ENCODE data around the gene SAMD14. TPM values are rescaled to one million over a fixed set of nuclear protein-coding genes. Genes with fewer than 3 reads are reported as not detected.
"Not testable (repeated sequence)": the region's sequence is repeated elsewhere in the genome, so short reads cannot be mapped to it uniquely, and the experiment has no call there.

The SAMD14 gene
- total and polyA plus RNA-seq, 5 donors: 2.4 to 4.0 (median 3.3) TPM

- ATAC-seq; H3K4me3 ChIP-seq (ENCODE audit: low read length); H3K27me3 ChIP-seq (ENCODE audit: control insufficient read depth, insufficient read depth); H3K9me3 ChIP-seq (ENCODE audit: control insufficient read depth, low read length); intact Hi-C loops (cut with DNase I); DNase-seq: not testable (repeated sequence)
- Histone ChIP-seq H3K27ac (ENCODE audit: low read length) (peak overlapping the region; percentile 91), H3K4me1 (ENCODE audit: control insufficient read depth, insufficient read depth, low read length) (peaks cover 37% of the 10 kb centered on the region)
- 81% methylated on average over 10 of the region's 10 CpGs for WGBS
Observed at GRCh38 chr17:50061713-50062045, 68.3 kb downstream of the SAMD14 start.

GRCh38 chr17:50060951-50061712, 68.8 kb downstream of the SAMD14 start:
- WGBS: 59% methylated on average over 9 of the region's 9 CpGs
- Histone ChIP-seq H3K27me3 (ENCODE audit: control insufficient read depth, insufficient read depth) (no peaks in the 10 kb centered on the region), H3K9me3 (ENCODE audit: control insufficient read depth, low read length) (no peaks in the 10 kb centered on the region), H3K4me1 (ENCODE audit: control insufficient read depth, insufficient read depth, low read length) (peaks cover 37% of the 10 kb centered on the region), H3K4me3 (ENCODE audit: low read length) (no peak overlapping the region), H3K27ac (ENCODE audit: low read length) (peak overlapping the region; percentile 91)
- ATAC-seq (peak; percentile 67 to 76), DNase-seq (peak; percentile 84 to 95 (median 94))
- intact Hi-C loops (cut with DNase I): no loop called here

Other genes with a start within 250 kb of the SAMD14 start
- under 1 TPM in 1 of 4 donors, not detected in 3; 0.12 TPM for gene DLX4, start 161.0 kb downstream of the SAMD14 start, total RNA-seq
- 0.09 TPM for gene DLX4, start 161.0 kb downstream of the SAMD14 start, polyA plus RNA-seq
- under 1 TPM in 2 of 4 donors, not detected in 2; 0.12 to 0.14 TPM for gene DLX3, start 134.9 kb downstream of the SAMD14 start, total RNA-seq
- gene DLX3, start 134.9 kb downstream of the SAMD14 start, polyA plus RNA-seq: 0.16 TPM
- 10 to 100 TPM; 22.9 to 32.9 (median 28.4) TPM for gene ITGA3, start 74.0 kb downstream of the SAMD14 start, total RNA-seq
- gene ITGA3, start 74.0 kb downstream of the SAMD14 start, polyA plus RNA-seq: 21.5 TPM
- 100 to 1,000 TPM; 167 to 219 (median 182) TPM for gene PDK2, start 34.8 kb downstream of the SAMD14 start, total RNA-seq
- gene PDK2, start 34.8 kb downstream of the SAMD14 start, polyA plus RNA-seq: 149 TPM
- 10 to 100 TPM; 33.2 to 40.7 (median 36.1) TPM for gene PPP1R9B, start 20.5 kb upstream of the SAMD14 start, total RNA-seq
- 26.5 TPM for gene PPP1R9B, start 20.5 kb upstream of the SAMD14 start, polyA plus RNA-seq
- 100 to 1,000 TPM; 127 to 150 (median 133) TPM for gene SGCA, start 35.8 kb upstream of the SAMD14 start, total RNA-seq
- 156 TPM for gene SGCA, start 35.8 kb upstream of the SAMD14 start, polyA plus RNA-seq
- 100 to 1,000 TPM in 1 of 4 donors, 10 to 100 TPM in 3; 58.4 to 138 (median 74.3) TPM for gene COL1A1, start 71.5 kb upstream of the SAMD14 start, total RNA-seq
- 24.8 TPM for gene COL1A1, start 71.5 kb upstream of the SAMD14 start, polyA plus RNA-seq
- gene TMEM92, start 144.3 kb upstream of the SAMD14 start, total RNA-seq: not detected
- gene TMEM92, start 144.3 kb upstream of the SAMD14 start, polyA plus RNA-seq: not detected
- gene XYLT2, start 216.0 kb upstream of the SAMD14 start, total RNA-seq: 10 to 100 TPM; 15.8 to 19.1 (median 18.3) TPM
- gene XYLT2, start 216.0 kb upstream of the SAMD14 start, polyA plus RNA-seq: 13.2 TPM
- gene MRPL27, start 243.0 kb upstream of the SAMD14 start, total RNA-seq: 10 to 100 TPM; 74.4 to 93.0 (median 82.0) TPM
- 194 TPM for gene MRPL27, start 243.0 kb upstream of the SAMD14 start, polyA plus RNA-seq
- gene EME1, start 243.1 kb upstream of the SAMD14 start, total RNA-seq: under 1 TPM in 2 of 4 donors, not detected in 2; 0.46 to 0.59 TPM
- 0.36 TPM for gene EME1, start 243.1 kb upstream of the SAMD14 start, polyA plus RNA-seq